Endometrial microvascular endothelial cells (primary cell): ENCODE data around the gene COL7A1. TPM values are rescaled to one million over a fixed set of nuclear protein-coding genes. Genes with fewer than 3 reads are reported as not detected.

Experiments used
- in situ Hi-C: cut with HindIII; loops from 2 replicates; pipeline ENCODE4 v1.10.0; 2017; ENCODE audit warnings: low sequenced_read_pairs, low pct_unique_long_range_greater_than_20kb; ENCODE audit errors: inconsistent ontology term
- total RNA-seq: library from RNA; depleted of rRNA; stranded (reverse); fragments of >200 nt; gene quantifications from one replicate; pipeline ENCODE4 v1.2.3, GENCODE V29; 2015; ENCODE audit errors: inconsistent ontology term

Gene COL7A1
- total RNA-seq = not detected

GRCh38 chr3:48595075-48595525 is at the start of gene COL7A1:
TSS of gene COL7A1 (minus strand) at chr3:48595329. CDS start at chr3:48595159, 170 bp downstream.
- in situ Hi-C loops = no loop called here

- in situ Hi-C loops = no loop called here
Measured at GRCh38 chr3:48642605-48643004, 47.5 kb upstream of the COL7A1 start.

GRCh38 chr3:48641396-48641795 is 46.3 kb upstream of the COL7A1 start:
- in situ Hi-C loops = no loop called here

- in situ Hi-C loops = no loop called here
Measured at GRCh38 chr3:48639944-48640606, 44.9 kb upstream of the COL7A1 start.

- in situ Hi-C loops = no loop called here
Measured at GRCh38 chr3:48637305-48637704, 42.2 kb upstream of the COL7A1 start.

GRCh38 chr3:48636149-48636655 is 41.1 kb upstream of the COL7A1 start:
- in situ Hi-C loops = no loop called here

- in situ Hi-C loops = no loop called here
Measured at GRCh38 chr3:48635222-48636021, 40.3 kb upstream of the COL7A1 start, which contains the start of gene SLC26A6. TSS of gene SLC26A6 (minus strand) at chr3:48635461. CDS start at chr3:48635393, 68 bp downstream.

- in situ Hi-C loops = no loop called here
Measured at GRCh38 chr3:48634661-48635221, 39.6 kb upstream of the COL7A1 start.

- in situ Hi-C loops = no loop called here
Measured at GRCh38 chr3:48633743-48634142, 38.6 kb upstream of the COL7A1 start.

GRCh38 chr3:48633256-48633655 is 38.1 kb upstream of the COL7A1 start:
- in situ Hi-C loops = no loop called here

- in situ Hi-C loops = no loop called here
Measured at GRCh38 chr3:48631516-48632448, 36.7 kb upstream of the COL7A1 start.

GRCh38 chr3:48630833-48631232 is 35.7 kb upstream of the COL7A1 start:
- in situ Hi-C loops = no loop called here

- in situ Hi-C loops = no loop called here
Measured at GRCh38 chr3:48630407-48630806, 35.3 kb upstream of the COL7A1 start.

GRCh38 chr3:48629894-48630293 is 34.8 kb upstream of the COL7A1 start:
- in situ Hi-C loops = no loop called here

GRCh38 chr3:48628277-48629017 is 33.3 kb upstream of the COL7A1 start:
- in situ Hi-C loops = no loop called here

GRCh38 chr3:48625600-48625999 is 30.5 kb upstream of the COL7A1 start:
- in situ Hi-C loops = no loop called here

GRCh38 chr3:48624767-48625166 is 29.6 kb upstream of the COL7A1 start:
- in situ Hi-C loops = no loop called here
